Myocyte (in vitro differentiated cells): ENCODE data around the gene RIMBP2. TPM values are rescaled to one million over a fixed set of nuclear protein-coding genes. Genes with fewer than 3 reads are reported as not detected.
"Not testable (repeated sequence)": the region's sequence is repeated elsewhere in the genome, so short reads cannot be mapped to it uniquely, and the experiment has no call there.

ENCODE experiments used
- DNase-seq: peaks from one replicate; pipeline ENCODE4 v3.0.0-alpha.2; 2012; ENCODE audit warnings: low read depth
- total RNA-seq: library from RNA; depleted of rRNA; stranded (reverse); fragments of >200 nt; gene quantifications from 2 replicates; pipeline ENCODE4 v1.2.3, GENCODE V29; 2014

The RIMBP2 gene
- total RNA-seq, 1 donor from 2014 or later = not detected

DNA sequence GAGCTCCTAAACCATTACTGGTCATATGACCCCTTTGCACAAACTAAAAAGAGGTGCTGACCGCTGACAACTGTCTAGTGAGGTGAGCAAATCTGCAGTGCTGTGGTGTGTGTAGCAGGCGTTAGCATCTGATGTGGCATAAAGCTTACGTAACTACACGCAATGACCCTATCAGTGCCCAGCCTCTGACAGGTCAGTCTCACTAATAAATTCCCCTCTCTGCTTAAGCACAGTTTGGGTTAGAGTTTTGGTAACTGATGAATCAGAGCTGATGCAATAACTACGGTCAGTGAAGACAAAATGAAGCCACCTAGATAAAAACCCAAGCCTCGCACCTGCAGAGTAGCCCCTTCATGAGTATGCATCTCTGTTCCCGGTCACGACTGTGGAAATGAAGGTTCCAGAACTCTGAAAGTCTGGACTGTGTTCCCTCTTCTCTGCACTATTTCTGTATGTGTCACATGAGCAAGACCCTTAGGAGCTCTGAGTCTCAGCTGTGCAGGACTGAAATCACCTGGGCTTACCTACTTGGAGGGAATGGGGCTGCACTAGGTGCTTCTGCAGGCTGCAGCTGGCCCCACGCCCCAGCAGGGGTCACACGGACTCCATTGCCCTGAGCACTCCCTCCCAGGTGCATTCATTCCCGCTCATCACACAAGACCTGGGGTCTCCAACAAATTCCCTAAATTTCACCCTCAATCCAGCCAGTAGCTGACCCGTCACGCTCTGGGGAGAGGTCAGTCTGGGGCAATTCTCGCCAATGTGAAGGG is 54.4 kb downstream of the RIMBP2 start:
- no peak for DNase-seq

- no peak for DNase-seq
These were observed 55.0 kb downstream of the RIMBP2 start for GRCh38 chr12:130661059-130661458.

DNA sequence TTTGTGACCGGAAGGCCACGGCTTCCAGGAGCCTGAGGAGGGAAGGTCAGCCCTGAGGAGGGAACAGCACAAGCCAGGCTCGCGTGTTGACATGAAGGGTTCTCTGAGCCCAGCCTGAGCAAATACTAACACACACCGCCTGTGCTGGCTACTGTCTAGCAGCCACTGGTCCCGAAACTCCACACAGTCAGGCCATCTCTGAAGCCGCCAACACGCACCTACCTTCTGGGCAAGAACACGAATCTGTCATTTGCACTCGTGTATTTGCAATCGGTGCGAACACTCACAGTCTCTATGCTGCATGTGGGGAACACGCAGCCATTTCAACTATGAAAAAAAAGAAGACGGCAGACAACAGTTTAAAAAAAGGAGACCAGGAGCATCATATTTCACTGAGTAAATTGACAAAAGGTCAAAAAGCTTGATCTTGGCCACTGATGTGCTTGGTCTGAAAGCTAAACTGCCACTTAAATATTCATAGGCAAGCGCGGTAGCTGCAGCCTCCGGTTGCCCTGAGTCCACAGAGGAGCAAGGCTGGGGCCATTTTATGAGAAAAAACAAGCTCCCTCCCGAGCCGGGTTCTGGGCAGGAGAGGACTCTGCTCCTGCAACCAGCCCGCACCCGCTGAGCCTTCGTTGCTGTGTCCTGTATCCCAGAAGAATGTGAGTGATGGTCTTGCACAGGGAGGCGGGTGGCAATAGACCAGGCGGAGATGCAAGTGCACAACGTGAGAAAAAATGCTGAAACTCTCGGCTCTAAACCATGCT is 57.8 kb downstream of the RIMBP2 start:
- DNase-seq = no peak

DNA sequence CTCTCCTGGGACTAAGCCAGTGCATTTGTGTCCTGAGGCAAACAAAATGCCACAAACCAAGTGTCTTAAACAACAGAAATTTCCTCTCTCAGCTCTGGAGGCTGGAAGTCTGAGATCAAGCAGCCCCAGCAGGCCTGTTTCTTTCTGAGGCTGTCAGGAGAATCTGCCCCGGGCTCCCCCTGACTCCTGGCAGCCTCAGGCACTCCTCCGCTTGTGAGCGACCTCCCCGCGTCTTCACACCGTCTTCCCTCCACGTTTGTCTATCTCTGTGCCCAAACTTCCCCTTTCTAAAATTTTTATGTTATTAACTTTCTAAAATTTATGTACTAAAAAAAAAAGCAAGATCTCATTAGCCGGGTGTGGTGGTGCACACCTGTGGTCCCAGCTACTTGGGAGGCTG is 59.7 kb downstream of the RIMBP2 start:
- DNase-seq = no peak

DNA sequence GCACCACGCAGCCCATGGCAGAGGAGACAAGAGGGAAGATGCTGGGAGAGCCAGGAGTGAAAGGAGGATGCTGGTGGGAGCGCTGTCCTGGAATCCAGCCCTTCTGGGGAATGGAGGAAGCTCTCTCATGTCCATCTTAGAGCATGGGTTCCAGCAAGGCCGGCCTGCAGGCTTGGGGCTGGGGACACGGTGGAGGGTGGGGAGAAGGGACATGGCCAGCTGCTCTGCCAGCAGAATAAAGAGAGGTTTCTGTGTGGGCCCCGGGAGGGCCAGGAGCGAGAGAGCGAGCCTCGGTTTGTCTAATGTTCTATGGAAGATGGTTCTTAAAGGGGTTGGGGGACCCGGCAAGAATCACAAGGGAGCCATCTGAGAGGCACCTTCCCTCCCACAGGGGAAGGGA is 60.2 kb downstream of the RIMBP2 start:
- no peak for DNase-seq

GRCh38 chr12:130655010-130655409 is 61.1 kb downstream of the RIMBP2 start:
- DNase-seq = no peak

DNA sequence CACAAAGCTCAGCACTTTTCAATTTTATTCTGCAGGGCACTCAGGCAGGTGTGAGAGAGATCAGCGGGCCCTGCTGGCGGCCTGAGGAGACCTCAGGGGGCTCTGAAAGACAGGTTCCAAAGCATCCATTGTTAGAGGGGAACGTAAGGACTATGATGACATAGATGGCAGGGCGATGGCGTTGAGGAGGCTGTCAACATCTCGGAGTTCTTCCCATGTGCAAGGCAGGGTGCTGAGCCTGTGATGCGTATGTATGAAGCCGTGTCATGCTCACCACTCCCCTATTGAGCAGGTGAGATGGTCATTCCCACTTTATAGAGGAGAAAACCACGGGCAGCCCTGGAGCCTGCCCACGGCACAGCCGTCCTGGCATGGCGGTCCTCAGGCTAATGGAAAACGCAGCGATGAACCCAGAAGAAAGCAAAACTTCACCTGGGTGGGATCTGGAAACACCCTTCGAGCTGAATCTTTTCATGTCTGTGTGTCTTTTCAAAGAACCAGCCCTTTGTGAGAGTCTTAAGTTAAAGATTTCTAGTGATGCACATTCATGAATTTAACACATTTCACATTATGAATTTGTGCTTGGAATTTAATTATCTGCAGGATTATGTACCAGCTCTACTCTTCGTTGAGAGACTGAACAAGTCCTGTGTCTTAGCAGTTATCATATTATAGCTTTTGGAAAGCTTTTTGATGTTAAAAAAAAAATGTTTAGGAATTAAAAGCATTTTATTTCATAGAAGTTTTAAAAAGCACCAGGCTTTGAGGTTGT is 64.7 kb downstream of the RIMBP2 start:
- no peak for DNase-seq

DNA sequence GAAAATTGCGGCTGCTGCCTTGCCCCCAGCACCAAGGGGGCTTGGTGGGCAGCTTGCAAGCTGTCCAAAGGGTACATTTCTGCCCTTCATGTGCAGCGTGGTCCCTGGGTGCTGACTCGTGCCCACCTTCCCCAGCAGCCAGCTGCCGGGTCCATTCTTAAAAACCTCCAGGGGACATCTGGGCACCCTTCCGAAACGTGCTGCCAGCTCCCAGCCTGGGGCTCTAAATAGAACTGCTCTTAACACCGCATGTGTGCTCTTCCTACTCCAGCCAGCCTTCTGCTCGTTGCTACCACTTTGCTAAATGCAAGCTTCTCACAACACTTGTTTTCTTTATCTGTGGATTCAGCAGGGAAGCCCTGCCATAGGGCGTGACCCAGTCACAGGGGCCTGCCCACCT is 66.0 kb downstream of the RIMBP2 start:
- no peak for DNase-seq

DNA sequence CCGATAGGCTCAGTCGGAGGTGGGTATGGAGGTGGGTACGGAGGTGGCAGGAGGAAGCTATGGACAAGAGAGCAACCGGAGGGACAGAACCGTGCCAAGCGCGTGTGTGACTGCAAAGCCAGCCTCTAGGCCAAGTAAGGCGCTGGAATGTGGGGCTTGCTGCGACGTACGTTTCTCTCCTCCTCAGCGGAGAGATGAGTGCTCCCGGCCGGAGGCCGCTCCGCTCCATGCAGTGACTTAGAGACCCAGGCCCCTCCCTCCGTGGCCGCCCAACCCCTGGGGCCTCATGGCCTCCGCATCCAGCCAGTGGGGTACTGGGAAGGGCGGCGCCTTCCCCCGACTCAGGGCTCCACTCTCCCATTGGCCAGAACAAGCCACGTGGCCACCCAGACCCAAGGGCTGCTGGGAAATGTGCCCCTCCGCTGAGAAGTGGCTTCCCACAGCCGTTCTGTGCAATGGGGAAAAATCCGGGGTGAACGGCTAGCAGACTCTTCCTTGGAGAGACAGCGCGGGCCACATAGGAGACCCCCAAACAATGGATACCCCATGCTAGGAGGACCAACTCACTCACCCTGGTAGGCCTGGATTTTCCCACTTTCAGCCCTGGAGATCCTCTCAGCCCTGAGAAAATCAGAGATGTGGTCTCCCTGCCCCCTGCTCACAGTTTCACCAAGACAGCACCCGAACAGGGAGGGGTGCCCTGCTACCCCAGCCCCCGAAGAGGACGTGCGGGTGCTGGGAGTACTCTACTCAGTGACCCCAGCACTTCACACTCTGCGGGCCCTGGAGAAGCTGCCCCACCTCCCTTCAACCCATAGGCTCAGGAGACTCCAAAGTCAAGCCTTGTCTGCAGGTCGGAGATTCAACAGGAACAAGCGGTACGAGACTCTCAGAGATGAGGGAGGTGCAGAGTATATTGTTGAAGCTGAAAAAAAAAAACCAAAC is 66.7 kb downstream of the RIMBP2 start:
- DNase-seq = no peak

GRCh38 chr12:130647814-130648213 is 68.3 kb downstream of the RIMBP2 start:
- no peak for DNase-seq

- no peak for DNase-seq
These were observed 69.3 kb downstream of the RIMBP2 start for GRCh38 chr12:130646716-130647370.

DNA sequence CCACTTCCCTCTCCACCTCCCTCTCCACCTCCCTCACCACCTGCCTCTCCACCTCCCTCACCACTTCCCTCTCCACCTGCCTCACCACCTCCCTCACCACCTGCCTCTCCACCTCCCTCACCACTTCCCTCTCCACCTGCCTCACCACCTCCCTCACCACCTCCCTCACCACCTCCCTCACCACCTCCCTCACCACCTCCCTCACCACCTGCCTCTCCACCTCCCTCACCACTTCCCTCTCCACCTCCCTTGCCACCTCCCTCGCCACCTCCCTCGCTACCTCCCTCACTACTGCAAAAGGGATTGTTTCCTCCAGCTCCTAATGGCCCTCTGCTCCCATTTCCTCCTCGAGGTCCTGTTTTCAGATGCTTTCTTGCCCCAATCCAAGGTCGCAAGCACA is 69.9 kb downstream of the RIMBP2 start:
- DNase-seq = not testable (repeated sequence)

- DNase-seq = no peak
These were observed 70.3 kb downstream of the RIMBP2 start for GRCh38 chr12:130645751-130646150.

- DNase-seq = no peak
These were observed 71.5 kb downstream of the RIMBP2 start for GRCh38 chr12:130644566-130644965.

DNA sequence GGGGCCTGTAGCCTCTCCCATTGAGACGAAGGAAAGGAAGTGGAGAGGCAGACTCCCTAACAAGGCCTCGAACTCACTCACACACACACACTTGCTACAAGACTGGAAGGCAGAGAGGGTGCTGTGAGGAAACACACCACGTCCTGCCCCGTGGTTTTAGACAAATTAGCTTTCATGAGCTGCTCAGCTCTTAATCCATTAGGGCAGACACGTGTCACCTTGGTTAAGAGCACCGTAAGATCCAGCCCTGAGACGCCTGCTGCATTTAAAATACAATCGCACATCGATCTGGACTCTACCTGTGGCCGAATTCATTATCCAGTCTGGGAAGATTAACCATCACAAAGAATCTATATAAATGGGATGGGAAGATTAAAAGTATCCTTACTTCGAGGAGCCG is 72.0 kb downstream of the RIMBP2 start:
- no peak for DNase-seq

- no peak for DNase-seq
These were observed 73.2 kb downstream of the RIMBP2 start for GRCh38 chr12:130642856-130643255.

- DNase-seq = no peak
These were observed 74.4 kb downstream of the RIMBP2 start for GRCh38 chr12:130641533-130642184.

- DNase-seq = no peak
These were observed 75.2 kb downstream of the RIMBP2 start for GRCh38 chr12:130640901-130641300.

DNA sequence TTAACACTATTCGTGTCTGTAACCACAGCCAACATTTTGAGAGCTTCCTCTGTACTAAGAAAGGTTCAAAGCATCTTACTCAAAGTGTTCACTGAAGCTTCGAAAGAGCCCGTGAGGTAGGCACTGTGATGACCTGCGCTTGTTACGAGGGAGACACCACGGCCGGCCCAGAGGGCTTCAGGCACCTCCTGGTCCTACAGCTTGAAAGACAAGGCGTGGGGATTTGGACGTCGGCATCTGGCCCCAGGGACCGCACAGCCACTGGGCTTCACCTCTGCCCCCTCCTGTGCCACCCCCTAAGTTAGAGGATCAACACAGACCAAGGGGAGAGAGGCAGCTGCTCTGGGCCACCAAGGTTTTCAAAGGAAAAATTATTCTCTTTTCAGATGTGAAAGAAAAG is 75.6 kb downstream of the RIMBP2 start:
- no peak for DNase-seq
